SK-MEL-5 (cell line): ENCODE results near the gene TRPM8. TPM values are rescaled to one million over a fixed set of nuclear protein-coding genes. Genes with fewer than 3 reads are reported as not detected.
A peak's percentile ranks its signal among the peaks of the same experiment; 100 is the strongest.

Experiments used
- DNase-seq: peaks from one replicate; pipeline ENCODE4 v3.0.0-alpha.2; 2016; ENCODE audit warnings: low read depth, low spot score
- in situ Hi-C: cut with HindIII; loops from 2 replicates; pipeline ENCODE4 v1.10.0; 2016; ENCODE audit warnings: low sequenced_read_pairs, high pct_unique_total_duplicates, low pct_unique_long_range_greater_than_20kb
- total RNA-seq: library from RNA; depleted of rRNA; stranded (reverse); fragments of >200 nt; shearing (Covaris generic); gene quantifications from 2 replicates; pipeline ENCODE4 v1.2.3, GENCODE V29; 2014

Gene TRPM8
- total RNA-seq, 1 experiment from 2014 or later: 28.7 TPM

- in situ Hi-C loops: no loop called here
- DNase-seq: peak; percentile 66
These were observed 11.6 kb downstream of the TRPM8 start for GRCh38 chr2:233928594-233929351.

GRCh38 chr2:233929352-233930022, 12.3 kb downstream of the TRPM8 start:
- in situ Hi-C loops: no loop called here
- peak; percentile 94 for DNase-seq

- DNase-seq: no peak
- in situ Hi-C loops: no loop called here
These were observed 17.4 kb downstream of the TRPM8 start for GRCh38 chr2:233934524-233934923.

GRCh38 chr2:233935426-233935825, 18.3 kb downstream of the TRPM8 start:
- DNase-seq: no peak
- in situ Hi-C loops: no loop called here

- no peak for DNase-seq
- in situ Hi-C loops: no loop called here
These were observed 18.9 kb downstream of the TRPM8 start for GRCh38 chr2:233936089-233936488.

GRCh38 chr2:233938676-233939370, 21.6 kb downstream of the TRPM8 start:
- in situ Hi-C loops: no loop called here
- no peak for DNase-seq

- no peak for DNase-seq
- in situ Hi-C loops: no loop called here
These were observed 23.5 kb downstream of the TRPM8 start for GRCh38 chr2:233940376-233941276.

GRCh38 chr2:233942731-233943130, 25.6 kb downstream of the TRPM8 start:
- in situ Hi-C loops: no loop called here
- DNase-seq: peak; percentile 96

- in situ Hi-C loops: no loop called here
- DNase-seq: no peak
These were observed 27.1 kb downstream of the TRPM8 start for GRCh38 chr2:233944269-233944668.

GRCh38 chr2:233944722-233945121, 27.5 kb downstream of the TRPM8 start:
- in situ Hi-C loops: no loop called here

GRCh38 chr2:233945146-233945545, 28.0 kb downstream of the TRPM8 start:
- in situ Hi-C loops: no loop called here
- peak; percentile 89 for DNase-seq

More at GRCh38 chr2:233944722-233945121, 27.5 kb downstream of the TRPM8 start:
- no peak for DNase-seq

GRCh38 chr2:233950078-233950825, 33.1 kb downstream of the TRPM8 start:
- no peak for DNase-seq
- in situ Hi-C loops: no loop called here

GRCh38 chr2:233952335-233952734, 35.2 kb downstream of the TRPM8 start:
- in situ Hi-C loops: no loop called here
- no peak for DNase-seq

GRCh38 chr2:233953087-233953801, 36.1 kb downstream of the TRPM8 start:
- DNase-seq: no peak
- in situ Hi-C loops: no loop called here

GRCh38 chr2:233960203-233960602, 43.0 kb downstream of the TRPM8 start:
- in situ Hi-C loops: no loop called here
- DNase-seq: no peak

- in situ Hi-C loops: no loop called here
- DNase-seq: no peak
These were observed 44.7 kb downstream of the TRPM8 start for GRCh38 chr2:233961905-233962304.
